Stimulated activated naive CD8-positive, alpha-beta T cell treated with anti-CD3 and anti-CD28 coated beads, Interleukin-15, amount 100 ng/mL, for 72 hours (primary cell): ENCODE results near the gene HPS4.
"Not testable (repeated sequence)": the region's sequence is repeated elsewhere in the genome, so short reads cannot be mapped to it uniquely, and the experiment has no call there.

Source experiments
- ATAC-seq: fragments of 150-1000 bp; cut with Tn5 transposase; 2 replicates; pipeline ENCODE4 v1.10.0; 2021; ENCODE audit warnings: mild to moderate bottlenecking, moderate library complexity
- DNase-seq, 2 donors: peaks; one replicate each; pipeline ENCODE4 v3.0.0; 2021 to 2022
- H3K27ac Mint-ChIP-seq, 2 donors: one replicate each; pipeline ENCODE4 v1.8.0; 2022; ENCODE audit warnings: mild to moderate bottlenecking in 2 of 2, mixed read lengths in 2 of 2, moderate library complexity in 2 of 2
- H3K27me3 Mint-ChIP-seq: one replicate; pipeline ENCODE4 v1.8.0; 2022; ENCODE audit warnings: mixed read lengths
- H3K4me1 Mint-ChIP-seq: one replicate; pipeline ENCODE4 v1.8.0; 2022; ENCODE audit warnings: mild to moderate bottlenecking, mixed read lengths
- H3K4me3 Mint-ChIP-seq, 2 donors: one replicate each; pipeline ENCODE4 v1.8.0; 2022; ENCODE audit warnings: mild to moderate bottlenecking in 2 of 2, mixed read lengths in 2 of 2, moderate library complexity in 1 of 2
- H3K9me3 Mint-ChIP-seq, 2 donors: one replicate each; pipeline ENCODE4 v1.8.0; 2022; ENCODE audit warnings: mixed read lengths in 2 of 2

The HPS4 gene

GRCh38 chr22:26429458-26430286 is 53.9 kb downstream of the HPS4 start:
- peak overlapping the region; percentile 88 to 91 for H3K27ac Mint-ChIP-seq
- H3K4me1 Mint-ChIP-seq, result peaks cover 62% of the 10 kb centered on the region
- H3K27me3 Mint-ChIP-seq, result peaks cover 8% of the 10 kb centered on the region
- H3K4me3 Mint-ChIP-seq, result peak overlapping the region; percentile 86 to 87
- peak; percentile 18 for ATAC-seq
- peak in 1 of 2 donors; percentile 15 for DNase-seq
- no peaks in the 10 kb centered on the region for H3K9me3 Mint-ChIP-seq

DNA sequence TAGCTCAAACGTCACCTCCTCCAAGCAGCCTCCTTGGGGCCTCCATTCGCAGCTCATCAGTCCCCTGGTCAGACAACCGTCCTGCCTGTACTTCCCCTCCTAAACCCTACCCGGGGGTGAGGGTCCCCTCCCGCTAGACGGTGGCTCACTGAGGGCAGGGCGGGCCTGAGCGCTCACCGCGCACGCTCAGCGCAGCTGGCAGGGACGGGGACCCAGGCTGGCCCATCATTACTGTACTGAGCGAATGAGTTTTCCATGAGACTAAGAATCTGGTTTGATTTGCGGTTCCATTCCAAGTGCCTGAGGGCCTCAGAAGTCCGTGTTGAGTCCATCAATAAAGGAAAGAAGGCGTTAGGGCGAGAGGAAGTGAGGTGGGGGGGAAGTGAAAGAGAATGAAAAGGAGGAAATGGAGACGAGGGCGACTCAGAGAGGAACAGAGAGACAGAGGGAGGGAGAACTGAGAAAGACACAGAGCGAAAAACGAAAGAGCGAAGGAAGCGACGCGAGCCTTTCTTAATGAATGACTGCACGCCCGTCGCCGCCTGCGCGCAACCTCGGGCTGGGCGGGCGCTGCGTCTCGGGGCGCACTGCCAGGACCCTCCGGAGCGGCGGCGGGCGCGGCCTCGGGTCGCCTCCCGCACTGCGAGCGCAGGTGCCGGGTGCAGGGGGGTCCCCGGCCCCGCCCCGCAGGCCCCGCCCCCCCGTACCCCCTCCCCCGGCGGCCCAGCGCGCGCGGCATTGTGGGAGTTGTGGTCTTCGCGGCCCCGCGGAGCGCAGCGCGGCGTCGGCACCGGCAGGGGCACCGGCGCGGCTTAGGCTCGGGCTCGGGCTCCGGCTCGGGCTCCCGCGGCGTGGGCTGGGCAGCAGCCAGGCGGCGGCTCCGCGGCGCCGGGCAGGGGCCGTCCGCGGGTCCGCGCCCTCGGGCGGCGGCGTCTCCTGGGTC is 54.8 kb downstream of the HPS4 start, which contains the start of gene ASPHD2:
ASPHD2 (plus strand) TSS at position 746 of the 943 bp plus-strand sequence. CDS start 4,356 bp downstream, outside the sequence.
- Mint-ChIP-seq H3K9me3 (peaks cover 0 to 5% of the 10 kb centered on the region in 2 donors), H3K4me3 (peak within 1 kb of the TSS; percentile 89 to 97), H3K4me1 (peaks cover 58% of the 10 kb centered on the region), H3K27me3 (peaks cover 8% of the 10 kb centered on the region), H3K27ac (peak within 1 kb of the TSS; percentile 93 to 97)
- DNase-seq (peak; percentile 86 to 88), ATAC-seq (peak; percentile 88)

DNA sequence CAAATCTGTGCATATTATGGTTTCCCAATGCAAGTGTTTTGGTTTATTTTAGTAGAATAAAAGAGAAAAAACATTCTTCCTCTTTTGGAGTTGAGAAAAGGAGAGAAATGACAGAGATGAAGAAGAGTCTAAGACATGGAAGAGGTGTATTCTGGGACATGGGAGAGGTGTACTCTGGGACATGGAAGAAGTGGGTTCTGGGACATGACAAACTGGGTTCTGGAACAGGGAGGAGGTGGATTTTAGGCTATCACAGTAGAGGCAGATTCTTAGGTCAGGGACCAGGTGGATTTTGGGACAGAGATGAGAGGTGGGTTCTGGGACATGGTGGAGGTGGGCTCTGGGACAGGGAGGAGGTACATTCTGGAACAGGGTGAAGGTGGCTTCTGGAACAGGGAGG is 56.7 kb downstream of the HPS4 start:
- H3K9me3 Mint-ChIP-seq, result peaks cover 0 to 19% of the 10 kb centered on the region in 2 donors
- peak overlapping the region; percentile 56 to 81 for H3K4me3 Mint-ChIP-seq
- no peak for ATAC-seq
- peaks cover 41% of the 10 kb centered on the region for H3K4me1 Mint-ChIP-seq
- peak overlapping the region; percentile 72 to 95 for H3K27ac Mint-ChIP-seq
- peaks cover 8% of the 10 kb centered on the region for H3K27me3 Mint-ChIP-seq
- no peak for DNase-seq

DNA sequence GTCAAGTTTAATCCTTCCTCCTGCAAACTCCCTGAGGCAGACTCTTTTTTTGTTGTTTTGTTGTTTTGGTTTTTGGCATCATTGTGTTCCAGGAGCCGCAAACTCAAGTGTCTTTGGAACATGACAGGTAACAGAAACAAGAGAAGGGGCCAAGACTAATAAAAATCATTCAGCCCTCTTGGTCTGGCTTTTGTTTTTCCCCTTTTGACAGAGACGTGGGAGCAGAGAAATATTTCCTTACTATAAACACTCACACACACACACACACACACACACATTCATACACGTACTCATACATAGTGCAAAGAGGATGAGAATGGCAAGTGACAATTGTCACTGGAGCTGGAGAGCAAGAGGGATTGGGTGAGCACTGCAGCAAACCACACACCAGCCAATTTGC is 65.0 kb downstream of the HPS4 start:
- H3K4me3 Mint-ChIP-seq, result no peak overlapping the region
- H3K27ac Mint-ChIP-seq, result no peak overlapping the region
- H3K4me1 Mint-ChIP-seq, result no peaks in the 10 kb centered on the region
- H3K27me3 Mint-ChIP-seq, result peaks cover 8% of the 10 kb centered on the region
- no peak for ATAC-seq
- peaks cover 0 to 12% of the 10 kb centered on the region in 2 donors for H3K9me3 Mint-ChIP-seq
- DNase-seq, result no peak

DNA sequence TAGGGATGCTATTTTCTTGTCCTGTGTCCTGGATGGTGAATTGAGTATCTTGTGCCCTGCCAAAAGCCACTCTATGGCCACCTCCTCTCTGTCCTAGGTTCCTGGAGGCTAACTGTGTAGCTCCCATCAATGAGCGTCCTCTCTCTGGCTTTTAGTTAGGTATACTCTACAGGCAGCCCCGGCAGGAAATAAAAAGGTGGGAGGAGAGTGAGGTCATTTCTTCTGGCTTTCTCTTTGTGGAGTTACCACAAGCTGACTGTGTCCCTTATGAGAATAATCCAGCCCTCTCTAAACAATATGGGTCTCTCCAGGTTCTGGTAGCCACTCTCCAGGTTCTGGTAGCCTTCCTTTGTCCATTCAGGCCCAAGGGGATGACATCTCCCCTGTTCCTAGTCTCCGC is 66.2 kb downstream of the HPS4 start:
- no peak for ATAC-seq
- H3K4me1 Mint-ChIP-seq, result no peaks in the 10 kb centered on the region
- no peak overlapping the region for H3K27ac Mint-ChIP-seq
- peaks cover 8% of the 10 kb centered on the region for H3K27me3 Mint-ChIP-seq
- no peak for DNase-seq
- no peak overlapping the region for H3K4me3 Mint-ChIP-seq
- peaks cover 0 to 2% of the 10 kb centered on the region in 2 donors for H3K9me3 Mint-ChIP-seq

DNA sequence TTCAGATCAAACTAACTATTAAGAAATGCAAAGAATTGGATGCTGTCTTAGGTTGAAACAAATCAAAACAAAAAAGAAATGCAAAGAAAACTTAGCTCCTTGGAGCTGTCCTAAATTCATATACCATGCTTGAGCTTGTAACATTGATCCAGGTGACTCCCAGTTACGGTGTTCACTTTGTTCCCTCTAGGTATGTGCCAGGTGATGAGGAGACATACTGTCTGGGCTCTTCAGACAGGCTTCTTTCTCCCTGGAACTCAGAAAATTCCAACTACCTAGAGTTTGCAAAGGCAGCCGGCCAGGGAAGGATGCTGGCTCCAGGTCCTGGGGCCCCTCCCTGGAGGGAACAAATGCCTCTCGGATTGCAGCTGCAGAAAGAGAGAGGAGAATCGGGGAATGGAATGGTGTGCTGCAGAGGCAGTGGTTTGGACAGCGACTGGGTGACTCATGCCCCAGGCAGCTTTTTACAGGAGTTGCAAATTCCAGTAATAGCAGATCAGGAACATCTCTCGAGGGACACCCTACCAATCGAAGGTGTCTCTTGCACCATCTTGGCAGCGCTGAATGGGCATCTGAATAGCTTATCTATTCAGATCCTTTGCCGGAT is 66.8 kb downstream of the HPS4 start:
- Mint-ChIP-seq H3K9me3 (no peaks in the 10 kb centered on the region), H3K4me3 (no peak overlapping the region), H3K27me3 (peaks cover 8% of the 10 kb centered on the region), H3K27ac (no peak overlapping the region), H3K4me1 (no peaks in the 10 kb centered on the region)
- DNase-seq (no peak), ATAC-seq (no peak)

GRCh38 chr22:26416256-26416655 is 67.3 kb downstream of the HPS4 start:
- Mint-ChIP-seq H3K27ac (no peak overlapping the region), H3K4me1 (no peaks in the 10 kb centered on the region), H3K4me3 (no peak overlapping the region), H3K27me3 (peaks cover 8% of the 10 kb centered on the region), H3K9me3 (no peaks in the 10 kb centered on the region)
- DNase-seq, result no peak
- no peak for ATAC-seq

DNA sequence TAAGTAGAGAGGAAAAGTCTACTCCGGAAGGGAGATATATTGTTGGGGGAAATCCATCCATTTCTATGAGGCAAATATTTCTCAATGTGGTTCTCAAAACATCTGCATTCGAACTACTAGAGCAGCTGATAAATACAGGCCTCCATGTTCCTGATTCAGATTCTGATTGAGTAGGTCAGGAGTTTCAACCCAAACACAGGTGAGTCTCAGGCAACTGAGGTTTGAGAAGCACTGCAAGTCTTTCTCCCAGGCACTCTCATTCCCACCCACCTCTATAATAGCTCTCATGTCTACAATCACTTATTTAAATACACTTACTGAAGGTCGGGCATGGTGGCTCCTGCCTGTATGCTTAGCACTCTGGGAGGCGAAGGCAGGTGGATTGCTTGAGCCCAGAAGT is 69.2 kb downstream of the HPS4 start:
- no peak overlapping the region for H3K27ac Mint-ChIP-seq
- DNase-seq (no peak), ATAC-seq (no peak)
- peaks cover 14% of the 10 kb centered on the region for H3K27me3 Mint-ChIP-seq
- no peaks in the 10 kb centered on the region for H3K4me1 Mint-ChIP-seq
- no peaks in the 10 kb centered on the region for H3K9me3 Mint-ChIP-seq
- H3K4me3 Mint-ChIP-seq, result no peak overlapping the region

DNA sequence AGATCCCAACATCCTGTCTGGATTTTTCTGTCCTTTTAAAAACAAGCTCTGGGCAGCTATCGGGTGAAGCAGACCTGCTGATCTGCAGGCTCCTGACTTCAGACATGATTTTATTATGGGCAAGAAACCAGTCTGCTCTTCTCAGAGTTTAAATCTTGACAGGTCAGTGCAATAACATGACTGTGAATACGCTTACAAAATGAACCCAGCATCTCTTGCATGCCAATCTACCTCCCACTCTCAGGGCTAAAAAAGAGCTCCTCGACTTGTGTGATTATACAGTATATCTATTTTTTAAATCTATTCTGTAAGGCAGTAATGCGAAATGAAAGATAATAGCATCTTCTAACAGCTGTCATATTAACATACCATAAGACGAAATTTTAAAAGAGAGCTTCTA is 73.2 kb downstream of the HPS4 start:
- H3K4me1 Mint-ChIP-seq, result no peaks in the 10 kb centered on the region
- ATAC-seq (no peak), DNase-seq (no peak)
- no peaks in the 10 kb centered on the region for H3K9me3 Mint-ChIP-seq
- peaks cover 6% of the 10 kb centered on the region for H3K27me3 Mint-ChIP-seq
- no peak overlapping the region for H3K27ac Mint-ChIP-seq
- no peak overlapping the region for H3K4me3 Mint-ChIP-seq

DNA sequence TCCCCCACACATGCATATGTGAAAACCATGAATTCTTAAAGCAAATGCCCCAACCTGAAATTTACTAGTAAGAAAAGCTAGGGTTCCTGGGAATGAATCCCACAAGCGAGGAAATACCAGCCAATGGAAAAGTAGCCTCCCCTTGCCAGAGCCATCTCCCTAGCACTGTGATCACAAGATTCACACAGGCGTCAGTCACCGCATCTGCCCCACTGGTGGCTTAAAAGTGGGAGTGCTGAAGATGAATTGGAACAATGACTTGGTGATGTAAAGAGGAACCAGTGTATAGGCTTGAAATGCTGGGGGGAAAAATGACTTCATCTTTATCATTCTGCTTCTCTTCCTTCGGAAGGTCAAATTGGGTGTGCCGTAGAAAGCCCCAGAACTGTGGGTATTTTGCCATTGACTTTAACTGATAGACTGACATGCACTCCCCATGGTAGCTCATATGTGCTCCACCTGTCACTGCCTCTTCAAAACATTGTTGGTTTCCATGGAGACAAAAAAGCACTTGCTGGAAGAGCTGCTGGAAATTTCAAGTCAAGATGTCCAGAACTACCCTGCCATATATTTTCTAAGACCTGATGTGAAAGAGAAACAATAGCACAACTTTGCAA is 73.8 kb downstream of the HPS4 start:
- ATAC-seq (no peak), DNase-seq (no peak)
- Mint-ChIP-seq H3K9me3 (no peaks in the 10 kb centered on the region), H3K27ac (no peak overlapping the region), H3K4me3 (no peak overlapping the region), H3K27me3 (peaks cover 6% of the 10 kb centered on the region), H3K4me1 (peaks cover 3% of the 10 kb centered on the region)

GRCh38 chr22:26408562-26409220 is 74.9 kb downstream of the HPS4 start:
- peaks cover 13% of the 10 kb centered on the region for H3K4me1 Mint-ChIP-seq
- H3K27me3 Mint-ChIP-seq, ATAC-seq, DNase-seq, H3K9me3 Mint-ChIP-seq, H3K27ac Mint-ChIP-seq, H3K4me3 Mint-ChIP-seq: not testable (repeated sequence)

DNA sequence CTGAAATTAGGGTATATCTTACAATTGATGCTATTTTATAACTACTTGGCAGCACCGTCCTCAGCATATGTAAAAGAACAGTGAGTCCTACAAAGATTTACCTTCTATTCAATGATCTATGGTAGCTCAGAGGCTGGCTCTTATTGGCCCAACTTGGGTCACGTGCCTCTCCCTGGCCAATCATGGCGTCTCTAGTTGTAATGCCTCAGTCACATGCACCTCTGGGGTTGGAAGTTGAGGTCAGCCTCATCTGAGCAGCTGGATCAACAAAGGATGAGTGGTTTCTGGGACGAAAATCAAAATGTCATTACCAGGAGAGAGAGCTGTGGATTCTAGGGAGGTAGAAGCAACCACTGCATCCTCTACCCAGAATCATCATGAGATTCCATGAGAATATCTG is 77.5 kb downstream of the HPS4 start:
- H3K27ac Mint-ChIP-seq, result peak overlapping the region in 1 of 2 donors; percentile 60
- no peak for DNase-seq
- H3K4me3 Mint-ChIP-seq, result no peak overlapping the region
- peaks cover 26% of the 10 kb centered on the region for H3K4me1 Mint-ChIP-seq
- peaks cover 6% of the 10 kb centered on the region for H3K27me3 Mint-ChIP-seq
- H3K9me3 Mint-ChIP-seq, result no peaks in the 10 kb centered on the region
- ATAC-seq, result no peak

- peak overlapping the region in 1 of 2 donors; percentile 57 for H3K27ac Mint-ChIP-seq
- DNase-seq (no peak), ATAC-seq (no peak)
- no peaks in the 10 kb centered on the region for H3K9me3 Mint-ChIP-seq
- H3K27me3 Mint-ChIP-seq, result peaks cover 6% of the 10 kb centered on the region
- peak overlapping the region; percentile 34 to 53 for H3K4me3 Mint-ChIP-seq
- H3K4me1 Mint-ChIP-seq, result peaks cover 26% of the 10 kb centered on the region
Measured at GRCh38 chr22:26404851-26405421, 78.6 kb downstream of the HPS4 start.

GRCh38 chr22:26401726-26402125 is 81.9 kb downstream of the HPS4 start:
- no peak for ATAC-seq
- Mint-ChIP-seq H3K9me3 (no peaks in the 10 kb centered on the region), H3K27ac (no peak overlapping the region), H3K27me3 (no peaks in the 10 kb centered on the region), H3K4me1 (peaks cover 33% of the 10 kb centered on the region), H3K4me3 (no peak overlapping the region)
- DNase-seq, result no peak
